ENCODE results near the gene UBAC1. TPM values are rescaled to one million over a fixed set of nuclear protein-coding genes. Genes with fewer than 3 reads are reported as not detected.

UBAC1 gene
- polyA plus RNA-seq, 1 of the 3 experiments (the other 2 are of a cell fraction), result 67.7 TPM

GRCh38 chr9:135928074-135928730 is 33.0 kb downstream of the UBAC1 start (continued):
- TF ChIP-seq REST (IDR thresholded peaks at IDR 0.05; ENCODE audit: low read depth, low read length) (no peak), GABPA (IDR thresholded peaks at IDR 0.05; ENCODE audit: low read depth) (no peak), IRF3 (IDR thresholded peaks at IDR 0.05; ENCODE audit: low read depth, low read length) (no peak), RCOR1 (IDR thresholded peaks at IDR 0.05; ENCODE audit: low read length) (no peak)

GRCh38 chr9:135927195-135928013 is 33.8 kb downstream of the UBAC1 start:
- Histone ChIP-seq H3K9ac (no peak overlapping the region), H3K4me3 (ENCODE audit: low read depth in 2 of 2, low read length in 1 of 2) (no peak overlapping the region), H3K9me2 (no peaks in the 10 kb centered on the region), H3K79me2 (ENCODE audit: insufficient read depth) (no peaks in the 10 kb centered on the region), H3K4me2 (no peak overlapping the region), H3F3A (replicated peaks; ENCODE audit: insufficient read depth) (no peaks in the 10 kb centered on the region), H2AFZ (ENCODE audit: low read depth) (no peak overlapping the region), H3K4me1 (ENCODE audit: control insufficient read depth in 1 of 2, insufficient read depth in 2 of 2, low read depth in 1 of 2, low read length in 1 of 2) (no peaks in the 10 kb centered on the region), H3K27ac (ENCODE audit: low read depth in 2 of 2, low read length in 1 of 2) (no peak overlapping the region), H3K9me3 (no peaks in the 10 kb centered on the region), H3K27me3 (ENCODE audit: insufficient read depth) (no peaks in the 10 kb centered on the region), H3K36me3 (replicated peaks in 1 of 2; ENCODE audit: control insufficient read depth in 1 of 2, insufficient read depth in 2 of 2, low read length in 1 of 2) (peaks cover 1 to 13% of the 10 kb centered on the region in 2 experiments), H4K20me1 (ENCODE audit: insufficient read depth) (no peaks in the 10 kb centered on the region)
- no peak for TF ChIP-seq SMC3 (IDR thresholded peaks at IDR 0.05; ENCODE audit: low read depth, low read length)
- no peak for TF ChIP-seq FOSL2 (IDR thresholded peaks at IDR 0.05; ENCODE audit: borderline replicate concordance, low read depth)
- TF ChIP-seq TEAD4 (IDR thresholded peaks at IDR 0.05; ENCODE audit: borderline replicate concordance, insufficient read depth), result no peak
- TF ChIP-seq NFIC (IDR thresholded peaks at IDR 0.05; ENCODE audit: borderline replicate concordance), result no peak
- no peak for TF ChIP-seq USF2 (IDR thresholded peaks at IDR 0.05; ENCODE audit: borderline replicate concordance, low read depth, low read length)
- no peak for TF ChIP-seq IRF3 (IDR thresholded peaks at IDR 0.05; ENCODE audit: low read depth, low read length)
- TF ChIP-seq EP300 (IDR thresholded peaks at IDR 0.05; ENCODE audit: borderline replicate concordance in 1 of 2, low read depth in 1 of 2, low read length in 1 of 2), result no peak
- TF ChIP-seq RXRA (IDR thresholded peaks at IDR 0.05; ENCODE audit: borderline replicate concordance, low read depth), result no peak
- TF ChIP-seq MAX (IDR thresholded peaks at IDR 0.05; ENCODE audit: low read depth), result no peak
- TF ChIP-seq TCF12 (IDR thresholded peaks at IDR 0.05), result no peak
- no peak for TF ChIP-seq FOXJ3 (CRISPR knock-in tag; IDR thresholded peaks at IDR 0.05)
- no peak for TF ChIP-seq POLR2AphosphoS5 (IDR thresholded peaks at IDR 0.05; ENCODE audit: low read depth, low read length)
- no peak for TF ChIP-seq EZH2phosphoT487 (IDR thresholded peaks at IDR 0.05; ENCODE audit: borderline replicate concordance, low read depth)
- TF ChIP-seq ZBTB33 (IDR thresholded peaks at IDR 0.05; ENCODE audit: borderline replicate concordance, low read depth), result no peak
- no peak for TF ChIP-seq PBX3 (IDR thresholded peaks at IDR 0.05)
- ChIA-PET POLR2A (no interaction called here), CTCF (no interaction called here)
- DNase-seq, result no peak
- WGBS (ENCODE audit: low lambda C conversion rate), result 96% methylated on average over 16 of the region's 25 CpGs

Data from SK-N-SH (cell line).